SK-N-MC (cell line): ENCODE measurements around the gene NEK6.
A peak's percentile ranks its signal among the peaks of the same experiment; 100 is the strongest.

Experiments used
- DNase-seq: peaks from one replicate; pipeline ENCODE4 v3.0.0-alpha.2; 2011; ENCODE audit warnings: low read depth, low spot score
- H3K27ac ChIP-seq: fragments of 200-600 bp; sonication (generic); 2 replicates; pipeline ENCODE4 v1.5.1; 2016; ENCODE audit warnings: mixed run types
- H3K36me3 ChIP-seq: fragments of 200-600 bp; sonication (generic); 2 replicates; pipeline ENCODE4 v1.6.1; 2017; ENCODE audit warnings: antibody characterized with exemption, low read length, mixed read lengths; ENCODE audit not compliant: insufficient read depth
- H3K4me3 ChIP-seq: fragments of 200-600 bp; sonication (generic); 2 replicates; pipeline ENCODE4 v1.5.1; 2016
- H3K9ac ChIP-seq: fragments of 200-600 bp; sonication (generic); 2 replicates; pipeline ENCODE4 v1.8.0; 2017; ENCODE audit warnings: mixed run types, mixed read lengths; ENCODE audit not compliant: insufficient read length
- H3K9me3 ChIP-seq: fragments of 200-600 bp; sonication (generic); 2 replicates; pipeline ENCODE4 v1.6.1; 2017; ENCODE audit warnings: low read depth, mild to moderate bottlenecking, antibody characterized with exemption, low read length, moderate library complexity, mixed read lengths
- EZH2 ChIP-seq: fragments of 200-600 bp; sonication (generic); IDR thresholded peaks from one replicate; pipeline ENCODE4 v1.6.1; 2017; ENCODE audit warnings: antibody characterized with exemption
- FOXP2 ChIP-seq: optimal IDR thresholded peaks from 2 replicates; pipeline ENCODE3; 2011; ENCODE audit warnings: mild to moderate bottlenecking, moderate library complexity; ENCODE audit not compliant: insufficient read depth; ENCODE audit errors: extremely low read length, control extremely low read depth
- POLR2AphosphoS5 ChIP-seq: IDR thresholded peaks from 2 replicates; pipeline ENCODE4 v1.6.1; 2012; ENCODE audit warnings: mild to moderate bottlenecking, low read depth, low read length, borderline replicate concordance

Gene NEK6

DNA sequence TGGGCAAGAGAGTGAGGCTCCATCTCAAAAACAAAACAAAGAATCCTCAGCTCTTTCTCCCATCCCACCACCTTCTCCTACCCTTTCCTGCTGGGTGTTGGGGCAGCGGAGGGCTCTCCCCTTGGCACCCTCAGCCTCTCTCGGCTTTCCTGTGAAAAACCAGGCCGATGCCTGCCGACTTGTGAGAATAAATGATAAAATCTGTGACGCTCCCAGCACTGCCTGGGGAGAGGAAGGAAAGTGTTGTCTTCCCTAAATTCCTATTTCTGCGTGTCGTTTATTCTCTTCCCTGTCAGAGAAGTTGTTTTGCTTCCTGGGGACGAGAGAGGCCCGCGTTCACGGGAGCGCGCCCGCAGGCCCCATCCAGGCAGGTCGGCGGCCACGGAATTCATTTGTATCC, 19.7 kb downstream of the NEK6 start:
- Histone ChIP-seq H3K9ac (no peak overlapping the region), H3K36me3 (no peaks in the 10 kb centered on the region), H3K27ac (no peak overlapping the region), H3K9me3 (no peaks in the 10 kb centered on the region), H3K4me3 (no peak overlapping the region)
- TF ChIP-seq POLR2AphosphoS5 (no peak), FOXP2 (no peak), EZH2 (no peak)
- no peak for DNase-seq

DNA sequence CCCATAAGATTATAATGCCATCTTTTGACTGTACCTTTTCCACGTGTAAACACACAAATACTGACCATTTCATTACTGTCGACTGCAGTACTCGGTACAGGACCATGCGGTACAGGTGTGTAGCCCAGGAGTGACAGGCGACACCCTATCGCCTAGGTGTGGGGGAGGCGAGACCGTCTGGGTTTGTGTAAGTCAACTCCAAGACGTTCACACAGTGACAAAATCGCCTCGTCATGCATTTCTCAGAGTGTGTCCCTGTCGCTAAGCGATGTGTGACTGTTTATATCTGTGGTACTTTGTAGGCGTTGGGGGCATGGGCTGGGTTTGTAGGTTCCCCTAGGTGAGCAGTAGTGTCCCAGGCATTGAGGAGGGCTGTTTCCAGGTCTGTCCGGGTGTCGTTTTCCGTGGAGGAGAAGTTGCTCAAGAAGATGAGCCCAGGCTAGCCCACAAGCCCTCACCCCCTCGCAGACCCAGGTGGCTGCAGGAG, 20.3 kb downstream of the NEK6 start:
- no peaks in the 10 kb centered on the region for H3K36me3 ChIP-seq
- TF ChIP-seq EZH2, result no peak
- TF ChIP-seq POLR2AphosphoS5, result no peak
- no peak for DNase-seq
- no peaks in the 10 kb centered on the region for H3K9me3 ChIP-seq
- H3K27ac ChIP-seq, result no peak overlapping the region
- H3K9ac ChIP-seq, result no peak overlapping the region
- H3K4me3 ChIP-seq, result no peak overlapping the region

DNA sequence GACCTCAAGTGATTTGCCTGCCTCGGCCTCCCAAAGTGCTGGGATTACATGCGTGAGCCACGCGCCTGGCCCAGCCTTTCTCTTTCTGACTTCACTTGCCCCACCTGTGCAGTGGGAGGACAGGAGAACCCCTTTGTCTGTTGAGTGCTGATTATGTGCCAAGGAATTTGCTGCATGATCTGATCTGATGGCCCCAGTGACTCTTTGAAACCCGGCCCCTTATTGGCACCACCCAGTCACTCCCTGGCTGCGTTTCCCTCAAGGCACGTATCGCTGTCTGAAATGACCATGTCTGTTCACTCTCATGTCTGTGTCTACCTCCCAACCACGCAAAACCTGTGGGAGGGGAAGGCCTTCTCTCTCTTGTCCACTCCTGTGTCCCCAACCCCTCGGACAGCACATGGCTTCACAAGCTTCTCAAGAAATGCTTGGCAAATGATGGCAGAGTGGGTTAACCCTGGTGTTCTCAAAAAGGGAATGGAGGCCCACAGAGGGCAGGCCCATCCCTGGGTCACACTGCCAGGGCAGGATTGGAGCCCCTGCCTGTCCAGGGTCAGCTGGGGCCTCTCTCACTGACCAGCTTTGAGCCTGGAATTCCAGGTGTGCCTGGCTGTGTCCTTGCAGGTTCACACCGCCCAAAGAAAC, 21.9 kb downstream of the NEK6 start:
- Histone ChIP-seq H3K9me3 (no peaks in the 10 kb centered on the region), H3K9ac (no peak overlapping the region), H3K36me3 (no peaks in the 10 kb centered on the region), H3K4me3 (no peak overlapping the region), H3K27ac (peak overlapping the region; percentile 67; the same call in 1 of the 2 replicates)
- no peak for DNase-seq
- TF ChIP-seq POLR2AphosphoS5, result no peak
- TF ChIP-seq EZH2, result no peak
- no peak for TF ChIP-seq FOXP2

DNA sequence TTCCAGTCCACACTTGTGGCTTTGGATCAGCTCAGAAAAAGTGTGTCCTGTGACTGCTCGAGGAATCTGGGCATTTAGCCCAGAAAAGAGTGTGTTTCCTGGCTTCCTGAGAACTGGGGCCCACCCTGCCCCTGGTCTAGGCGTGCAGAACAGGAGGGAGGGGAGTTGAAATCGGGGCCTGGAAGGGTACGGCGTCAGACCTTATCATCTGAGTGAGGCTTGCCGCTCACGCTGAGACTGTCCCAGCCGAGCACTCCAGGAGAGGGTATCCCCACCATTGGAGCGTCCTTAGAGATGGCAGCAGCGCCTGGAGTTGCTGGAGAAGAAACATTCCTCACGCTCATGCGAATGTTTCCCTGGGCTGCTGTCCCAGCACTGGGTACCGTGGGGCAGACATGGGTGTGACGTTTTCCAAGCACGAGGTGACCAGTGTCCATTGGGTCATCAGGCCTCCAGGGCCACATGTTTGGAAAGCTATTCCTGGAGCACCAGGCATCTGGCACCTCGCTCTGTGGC, 22.5 kb downstream of the NEK6 start:
- Histone ChIP-seq H3K36me3 (no peaks in the 10 kb centered on the region), H3K9me3 (no peaks in the 10 kb centered on the region), H3K9ac (no peak overlapping the region), H3K4me3 (no peak overlapping the region), H3K27ac (peak overlapping the region; percentile 67; the same call in 1 of the 2 replicates)
- TF ChIP-seq FOXP2 (no peak), EZH2 (no peak), POLR2AphosphoS5 (no peak)
- no peak for DNase-seq

DNA sequence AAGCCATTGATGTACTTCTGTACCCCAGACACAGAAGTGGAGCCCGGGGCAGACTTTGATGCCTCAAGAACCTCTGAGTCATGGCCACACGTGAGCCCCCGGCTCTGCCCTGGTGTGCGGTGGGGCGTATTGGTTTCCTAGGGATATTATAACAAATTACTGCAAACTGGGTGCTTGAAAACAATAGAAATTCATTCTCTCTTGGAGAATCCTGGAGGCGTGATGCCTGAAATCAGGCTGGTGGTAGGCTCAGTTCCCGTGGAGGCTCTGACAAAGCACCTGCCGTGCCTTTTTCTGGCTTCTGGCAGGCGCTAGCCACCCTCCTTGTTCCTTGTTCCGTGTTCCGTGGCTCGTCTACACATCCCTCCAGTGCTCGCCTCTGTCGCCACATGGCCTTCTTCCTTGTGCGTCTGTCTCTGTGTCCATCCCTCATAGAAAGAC, 24.2 kb downstream of the NEK6 start:
- Histone ChIP-seq H3K4me3 (no peak overlapping the region), H3K9ac (no peak overlapping the region), H3K9me3 (no peaks in the 10 kb centered on the region), H3K36me3 (no peaks in the 10 kb centered on the region), H3K27ac (no peak overlapping the region)
- no peak for DNase-seq
- no peak for TF ChIP-seq FOXP2
- no peak for TF ChIP-seq EZH2
- TF ChIP-seq POLR2AphosphoS5, result no peak

DNA sequence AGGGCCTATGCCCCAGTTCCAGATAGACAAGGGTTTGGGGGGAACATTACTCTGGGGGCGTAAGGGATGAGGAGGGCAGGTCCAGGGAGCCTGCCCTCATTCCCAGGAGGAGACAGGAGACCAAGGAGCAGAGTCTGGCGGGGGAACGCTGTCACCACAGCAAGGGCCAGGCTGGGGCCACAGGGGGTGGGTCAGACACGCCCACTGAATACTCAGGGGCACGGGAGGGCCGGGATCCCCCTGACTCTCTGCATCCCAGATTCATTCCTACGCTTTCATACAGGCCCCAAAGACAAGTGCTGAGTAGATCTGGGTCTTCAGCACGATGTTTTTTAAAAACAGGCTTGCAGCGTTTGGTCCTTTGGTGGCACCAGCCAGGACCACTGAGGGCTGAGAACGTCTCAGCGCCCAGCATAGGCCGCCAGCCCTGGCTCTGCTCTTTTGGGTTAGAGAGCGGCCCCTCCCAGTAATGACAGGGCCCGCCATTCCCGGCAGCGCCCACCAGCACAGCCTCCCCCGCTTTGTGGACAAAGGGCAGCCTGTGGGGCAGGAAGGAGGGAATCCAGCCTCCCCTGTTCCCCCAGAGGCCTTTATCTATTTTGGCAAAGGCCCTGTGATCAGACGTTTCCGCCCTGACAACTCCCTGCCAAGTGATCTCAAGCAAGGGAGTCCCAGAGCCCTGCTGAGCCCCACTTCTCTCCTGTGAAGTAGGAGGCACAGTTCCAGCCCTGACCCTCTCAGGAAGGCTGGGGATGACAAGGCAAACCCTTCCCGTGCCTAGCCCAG, 24.9 kb downstream of the NEK6 start:
- no peak overlapping the region for H3K4me3 ChIP-seq
- no peak overlapping the region for H3K27ac ChIP-seq
- H3K9ac ChIP-seq, result no peak overlapping the region
- no peaks in the 10 kb centered on the region for H3K9me3 ChIP-seq
- H3K36me3 ChIP-seq, result no peaks in the 10 kb centered on the region
- TF ChIP-seq EZH2 (no peak), FOXP2 (no peak), POLR2AphosphoS5 (no peak)
- no peak for DNase-seq

DNA sequence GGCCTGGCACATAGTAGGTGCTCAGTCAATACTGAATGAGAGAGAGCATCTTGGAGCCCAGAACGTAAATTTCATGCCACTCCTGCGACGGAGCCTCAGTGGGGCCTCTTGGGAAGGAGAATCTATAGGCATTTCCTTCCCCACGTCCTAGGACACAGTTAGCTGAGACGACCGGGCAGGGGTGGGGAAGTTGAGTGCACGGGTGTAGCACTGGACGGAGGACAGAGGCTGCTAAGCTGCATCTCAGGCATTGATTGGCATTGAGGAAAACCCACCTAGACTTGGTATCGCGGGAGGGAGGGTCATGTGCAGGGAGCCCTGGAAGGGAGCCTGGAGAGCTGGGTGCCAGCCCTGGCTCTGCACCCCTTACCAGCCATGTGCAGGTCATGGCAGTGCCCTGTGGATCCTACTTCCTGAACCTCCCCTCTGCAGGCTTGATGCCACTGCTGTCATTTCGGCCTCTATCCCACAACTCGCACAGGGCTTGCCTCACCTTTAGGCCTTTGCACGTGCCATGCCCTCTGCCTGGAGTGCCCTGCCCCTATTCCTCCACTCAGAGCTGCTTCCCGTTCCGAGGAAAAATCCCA, 25.6 kb downstream of the NEK6 start:
- Histone ChIP-seq H3K36me3 (no peaks in the 10 kb centered on the region), H3K9me3 (no peaks in the 10 kb centered on the region), H3K9ac (no peak overlapping the region), H3K4me3 (no peak overlapping the region), H3K27ac (no peak overlapping the region)
- TF ChIP-seq POLR2AphosphoS5, result no peak
- no peak for TF ChIP-seq EZH2
- no peak for TF ChIP-seq FOXP2
- DNase-seq, result no peak

DNA sequence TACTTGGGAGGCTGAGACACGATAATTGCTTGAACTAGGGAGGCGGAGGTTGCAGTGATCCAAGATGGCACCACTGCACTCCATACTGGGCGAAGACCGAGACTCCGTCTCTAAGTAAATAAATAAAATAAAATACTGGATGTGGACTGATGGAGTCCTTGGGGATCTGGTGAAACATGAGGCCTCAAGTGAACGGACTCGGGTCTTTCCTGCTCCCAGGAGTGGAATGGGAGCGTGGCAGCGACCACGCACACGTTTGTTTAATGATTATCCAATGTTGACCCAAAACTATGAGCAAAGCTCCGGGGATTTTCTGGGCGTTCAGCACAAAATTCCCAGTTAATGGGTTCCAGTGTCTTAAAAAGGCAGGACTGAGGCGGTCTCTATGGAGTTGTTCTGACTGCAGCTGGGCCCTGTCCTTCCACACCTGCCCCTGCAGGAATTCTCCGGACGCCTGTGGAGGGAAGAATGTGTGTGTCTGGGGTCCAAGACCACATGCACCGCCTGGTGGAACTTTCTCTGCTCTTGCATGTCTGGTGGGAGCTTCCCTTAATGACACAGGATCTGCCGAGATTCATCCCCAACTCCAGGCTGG, 26.6 kb downstream of the NEK6 start:
- Histone ChIP-seq H3K36me3 (no peaks in the 10 kb centered on the region), H3K9me3 (no peaks in the 10 kb centered on the region), H3K27ac (no peak overlapping the region), H3K9ac (no peak overlapping the region), H3K4me3 (no peak overlapping the region)
- DNase-seq, result no peak
- no peak for TF ChIP-seq POLR2AphosphoS5
- TF ChIP-seq EZH2, result no peak
- no peak for TF ChIP-seq FOXP2
